Sciatic nerve (tissue), 2 donors: ENCODE data around the gene OLFM2. TPM values are rescaled to one million over a fixed set of nuclear protein-coding genes. Genes with fewer than 3 reads are reported as not detected.
"Not testable (repeated sequence)": the region's sequence is repeated elsewhere in the genome, so short reads cannot be mapped to it uniquely, and the experiment has no call there.

Source experiments
- ATAC-seq: fragments of 200-7000 bp; cut with Tn5 transposase; one replicate; pipeline ENCODE4 v1.9.1; 2020; ENCODE audit warnings: mild to moderate bottlenecking, moderate library complexity
- DNase-seq: peaks from one replicate; pipeline ENCODE4 v3.0.0-alpha.2; 2020; ENCODE audit warnings: low spot score
- intact Hi-C: fragments of 100-400 bp; cut with DNase I; formaldehyde crosslinking; loops from one replicate; pipeline ENCODE4 v1.14.2; 2022
- total RNA-seq: library from RNA; stranded (reverse); fragmentation: NEBNext Ultra II Directional; extraction: Animal tissue kit (Norgen Biotek cat#: 25700); gene quantifications from one replicate; pipeline ENCODE4 v1.2.1, GENCODE V29; 2021
- donor health status: DM: no; HTN: no; CAD: no.
- donor health status: DM: no; HTN: no; CAD: no.

The OLFM2 gene
- total RNA-seq, 1 donor from 2014 or later: 6.9 TPM

DNA sequence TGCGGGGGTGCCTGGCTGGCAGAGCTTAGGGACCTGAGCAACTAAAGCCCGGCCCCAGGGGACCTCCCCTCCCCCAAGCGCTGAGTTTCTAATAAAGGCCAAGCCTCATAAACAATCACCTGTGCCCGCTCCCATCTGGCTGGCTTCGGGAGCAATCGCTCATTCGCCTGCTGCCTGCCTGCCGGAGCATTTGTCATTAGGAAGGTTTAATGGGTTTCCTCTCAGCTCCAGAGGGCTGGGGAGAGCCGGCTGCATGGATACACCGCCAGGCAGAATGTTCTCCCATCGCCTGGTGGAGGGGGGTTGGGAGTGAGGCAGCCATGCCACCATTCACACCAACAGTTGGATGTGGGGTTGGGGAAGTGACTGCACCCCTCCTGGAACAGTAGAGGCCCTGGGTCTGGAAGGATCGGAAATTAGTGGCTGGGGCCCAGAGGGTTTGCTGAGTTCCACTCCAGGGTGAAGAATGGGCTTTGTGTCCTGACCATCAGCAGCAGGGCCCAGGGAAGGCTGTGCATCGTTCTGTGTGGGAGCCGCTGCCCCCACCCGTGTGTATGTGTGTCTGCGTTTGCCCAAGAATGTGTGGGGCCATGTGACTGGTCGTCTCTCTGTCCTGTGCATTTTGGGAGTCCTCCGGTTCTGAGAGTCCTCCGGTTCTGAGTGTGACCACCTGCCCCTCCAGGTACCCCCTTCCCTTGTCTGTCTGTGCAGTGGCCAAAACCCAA is 85.9 kb downstream of the OLFM2 start:
- ATAC-seq: no peak
- intact Hi-C loops: no loop called here
- no peak for DNase-seq

- intact Hi-C loops: no loop called here
- DNase-seq: no peak
- ATAC-seq: no peak
Measured at GRCh38 chr19:9849791-9850190, 86.5 kb downstream of the OLFM2 start.

- intact Hi-C loops: no loop called here
- no peak for ATAC-seq
- no peak for DNase-seq
Measured at GRCh38 chr19:9848762-9849161, 87.6 kb downstream of the OLFM2 start.

DNA sequence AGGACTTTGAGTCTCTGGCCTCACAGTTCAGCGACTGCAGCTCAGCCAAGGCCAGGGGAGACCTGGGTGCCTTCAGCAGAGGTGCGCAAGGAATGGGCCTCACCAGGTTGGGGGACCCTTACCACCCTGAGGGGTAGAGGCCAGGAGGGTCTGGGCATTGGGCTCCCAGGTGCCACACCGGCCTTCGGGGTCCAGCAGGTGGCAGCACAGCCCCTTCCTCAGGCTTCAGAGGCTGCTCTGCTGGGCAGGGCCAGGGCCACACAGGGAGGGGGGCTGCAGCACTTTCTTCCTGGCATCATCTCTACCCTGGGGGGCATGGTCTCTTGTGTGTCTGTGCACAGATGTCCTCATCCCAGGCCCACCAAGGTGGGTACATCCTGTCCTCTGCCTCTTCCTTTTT is 88.3 kb downstream of the OLFM2 start:
- no peak for ATAC-seq
- intact Hi-C loops: no loop called here
- no peak for DNase-seq

DNA sequence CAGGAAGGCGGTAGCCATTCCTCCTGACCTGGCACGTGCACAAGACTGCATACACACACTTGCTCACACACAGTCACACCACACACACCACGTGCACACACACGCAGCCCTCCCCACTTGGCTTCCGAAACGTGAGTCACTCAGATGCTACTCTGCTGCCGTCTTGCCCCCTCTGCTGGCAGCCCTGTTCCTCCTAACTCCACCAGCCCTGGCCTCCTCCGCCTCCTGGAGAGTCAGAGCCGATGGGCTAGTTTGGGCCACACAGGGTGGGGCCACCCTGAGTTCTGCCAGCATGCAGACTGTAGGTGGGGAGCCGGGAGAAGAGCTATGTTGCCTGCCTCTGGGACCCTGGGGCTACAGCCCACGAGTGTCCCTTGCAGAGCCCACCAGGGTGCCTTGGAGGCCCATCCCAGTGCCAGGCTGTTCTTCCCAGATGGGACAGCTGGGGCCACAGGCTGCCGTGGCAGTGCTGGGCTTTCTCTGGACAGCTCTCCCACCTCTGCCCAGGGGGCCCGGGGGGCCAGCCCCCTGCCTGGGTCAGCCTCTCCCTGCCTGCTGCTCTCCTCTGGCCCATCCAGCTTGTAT is 89.1 kb downstream of the OLFM2 start:
- ATAC-seq (peak; percentile 56), DNase-seq (no peak)
- intact Hi-C loops: no loop called here

GRCh38 chr19:9843626-9844273 is 92.6 kb downstream of the OLFM2 start:
- ATAC-seq, DNase-seq, intact Hi-C loops: not testable (repeated sequence)

DNA sequence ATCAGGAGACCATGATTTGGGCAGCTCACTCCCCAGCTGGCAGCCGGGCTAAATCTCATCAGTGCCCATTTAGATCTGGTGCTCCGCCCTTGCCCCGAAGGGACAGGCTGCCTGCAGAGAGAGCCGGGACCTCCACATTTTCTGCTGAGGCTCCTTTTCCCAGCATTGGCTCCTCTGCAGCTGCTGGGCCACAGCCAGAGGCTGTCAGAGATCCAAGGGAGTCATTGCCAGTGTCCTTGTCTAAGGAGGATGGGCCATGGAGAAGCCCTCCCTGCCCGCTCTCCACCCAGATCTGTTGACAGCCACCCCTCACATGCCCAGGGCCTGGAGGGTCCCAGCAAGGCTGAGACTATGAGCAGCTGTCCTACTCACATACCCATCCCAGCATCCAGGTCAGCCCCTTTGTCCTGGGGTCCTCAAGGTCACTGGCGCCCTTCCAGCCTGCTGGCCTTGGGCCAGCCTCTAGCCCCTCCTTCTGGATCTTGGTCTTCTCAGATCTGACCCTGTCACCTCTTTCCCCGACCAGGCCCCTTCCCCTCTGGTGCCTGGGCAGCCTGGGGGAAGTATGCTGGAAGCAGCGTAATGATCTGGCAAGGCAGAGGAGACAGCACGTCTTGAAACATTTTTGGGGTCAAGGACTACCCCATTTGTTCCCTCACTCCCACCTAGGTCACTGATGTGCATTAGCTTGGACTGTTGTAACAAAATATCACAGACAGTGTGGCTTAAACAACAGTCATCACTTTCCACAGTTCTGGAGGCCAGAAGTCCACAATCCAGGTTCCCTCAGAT is 93.3 kb downstream of the OLFM2 start:
- DNase-seq (no peak), ATAC-seq (no peak)

GRCh38 chr19:9839415-9839814 is 96.9 kb downstream of the OLFM2 start:
- DNase-seq: no peak
- ATAC-seq: no peak
- intact Hi-C loops: no loop called here

More for the DNA sequence above, 93.3 kb downstream of the OLFM2 start:
- intact Hi-C loops: no loop called here

DNA sequence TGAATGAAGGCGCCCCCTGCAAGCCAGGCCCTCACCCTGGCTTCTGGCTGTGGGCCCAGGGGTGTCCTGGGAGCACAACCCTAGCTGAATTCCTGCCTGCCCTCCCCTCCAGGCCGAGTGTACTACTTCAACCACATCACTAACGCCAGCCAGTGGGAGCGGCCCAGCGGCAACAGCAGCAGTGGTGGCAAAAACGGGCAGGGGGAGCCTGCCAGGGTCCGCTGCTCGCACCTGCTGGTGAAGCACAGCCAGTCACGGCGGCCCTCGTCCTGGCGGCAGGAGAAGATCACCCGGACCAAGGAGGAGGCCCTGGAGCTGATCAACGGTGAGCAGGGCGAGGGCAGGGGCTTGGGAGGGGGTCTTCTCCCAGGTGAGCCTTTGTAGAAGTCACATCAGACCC is 98.0 kb downstream of the OLFM2 start:
- intact Hi-C loops: no loop called here
- ATAC-seq: no peak
- no peak for DNase-seq

GRCh38 chr19:9836021-9836420 is 100.3 kb downstream of the OLFM2 start:
- intact Hi-C loops: no loop called here
- ATAC-seq: no peak
- no peak for DNase-seq

DNA sequence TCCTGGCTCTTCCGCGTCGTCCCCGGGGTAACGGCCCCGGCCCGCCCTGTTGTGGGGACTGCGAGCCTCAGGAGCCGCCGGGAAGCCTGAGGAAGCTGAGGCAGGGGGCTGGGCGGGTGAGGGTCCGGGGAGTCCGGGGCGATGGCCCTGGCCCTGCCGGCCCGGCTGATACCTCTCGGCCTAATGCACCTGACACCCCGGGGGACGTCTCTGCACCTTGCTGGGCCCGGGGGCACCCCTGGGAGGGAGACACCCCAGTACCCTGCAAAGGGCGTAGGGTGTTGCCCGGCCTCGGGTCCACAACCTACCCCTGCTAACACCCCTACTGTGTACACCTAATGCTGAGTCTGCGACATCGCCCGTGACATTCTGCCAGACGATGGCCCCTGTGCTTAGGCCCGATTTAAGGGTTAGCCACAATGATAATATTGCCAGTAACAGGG is 100.8 kb downstream of the OLFM2 start:
- intact Hi-C loops: no loop called here

DNA sequence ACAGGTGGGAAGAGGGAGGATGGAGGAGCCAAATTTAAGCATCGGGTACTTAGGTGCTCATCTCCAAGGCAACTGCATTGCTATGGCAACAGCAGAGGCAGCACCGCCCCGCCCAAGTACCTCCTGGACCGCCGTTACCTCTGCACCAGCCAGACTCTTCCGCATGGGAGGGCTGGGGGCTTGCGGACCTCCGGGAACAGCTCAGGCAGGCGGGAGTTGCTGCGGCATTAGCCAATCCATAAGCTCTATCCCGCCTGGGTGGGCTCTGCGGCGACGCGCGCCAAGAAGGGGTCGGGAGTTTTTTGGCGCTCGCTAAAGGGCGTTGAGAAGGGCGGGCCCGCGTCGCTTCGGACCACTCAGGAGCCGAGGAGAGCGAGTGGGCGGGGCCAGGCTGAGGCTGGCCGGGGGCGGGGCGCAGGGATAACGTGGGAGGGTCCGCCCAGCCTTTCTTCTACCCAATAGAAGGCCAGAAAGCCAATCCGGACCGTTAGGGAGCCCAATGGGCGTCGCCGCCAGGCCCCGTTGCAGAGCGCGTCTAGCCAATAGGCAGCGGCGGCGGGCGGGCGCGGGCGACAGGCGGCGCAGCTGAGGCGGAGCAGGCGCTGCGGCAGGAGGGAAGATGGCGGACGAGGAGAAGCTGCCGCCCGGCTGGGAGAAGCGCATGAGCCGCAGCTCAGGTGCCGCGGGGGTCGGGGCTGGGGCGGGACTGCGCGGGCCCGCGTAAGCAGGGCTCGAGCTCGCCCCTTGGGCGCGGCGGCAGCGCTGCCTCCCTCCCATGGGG is 101.4 kb downstream of the OLFM2 start, which contains the start of gene PIN1:
TSS of gene PIN1 (plus strand) at position 593 of the 781 bp plus-strand sequence. CDS start at position 620, 27 bp downstream.
- DNase-seq: peak; percentile 99
- ATAC-seq: peak; percentile 100
- intact Hi-C loops: no loop called here

More for the DNA sequence above, 100.8 kb downstream of the OLFM2 start:
- ATAC-seq (no peak), DNase-seq (no peak)

GRCh38 chr19:9834307-9834725 is 102.0 kb downstream of the OLFM2 start:
- DNase-seq: no peak
- ATAC-seq: no peak
- intact Hi-C loops: no loop called here

GRCh38 chr19:9828551-9829063 is 107.7 kb downstream of the OLFM2 start:
- ATAC-seq (no peak), DNase-seq (no peak)
- intact Hi-C loops: no loop called here

GRCh38 chr19:9827289-9828238 is 108.8 kb downstream of the OLFM2 start, which contains the start of gene UBL5:
Gene UBL5 (plus strand): TSS chr19:9827918. CDS start chr19:9828338, 420 bp downstream.
- ATAC-seq (peak; percentile 98), DNase-seq (peak; percentile 92)
- intact Hi-C loops: no loop called here

DNA sequence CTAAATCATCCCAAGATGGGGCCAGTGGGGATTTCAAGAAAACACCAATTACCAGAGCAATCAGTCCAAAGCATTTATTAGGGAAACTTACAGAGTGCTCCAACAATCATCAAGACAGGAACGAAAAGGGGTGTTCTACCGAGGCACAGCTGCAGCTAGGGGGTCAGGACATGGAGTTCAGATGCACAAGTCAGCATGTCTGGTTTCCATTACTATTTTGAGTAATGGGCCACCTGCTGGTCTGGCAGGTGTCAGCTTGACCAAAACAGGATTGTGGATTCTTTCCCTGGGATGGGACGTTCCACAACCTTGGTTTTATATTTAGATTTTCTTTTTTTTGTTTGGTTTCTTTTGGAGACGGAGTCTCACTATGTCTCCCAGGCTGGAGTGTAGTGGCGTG is 112.5 kb downstream of the OLFM2 start:
- DNase-seq: no peak
- intact Hi-C loops: no loop called here
- no peak for ATAC-seq

DNA sequence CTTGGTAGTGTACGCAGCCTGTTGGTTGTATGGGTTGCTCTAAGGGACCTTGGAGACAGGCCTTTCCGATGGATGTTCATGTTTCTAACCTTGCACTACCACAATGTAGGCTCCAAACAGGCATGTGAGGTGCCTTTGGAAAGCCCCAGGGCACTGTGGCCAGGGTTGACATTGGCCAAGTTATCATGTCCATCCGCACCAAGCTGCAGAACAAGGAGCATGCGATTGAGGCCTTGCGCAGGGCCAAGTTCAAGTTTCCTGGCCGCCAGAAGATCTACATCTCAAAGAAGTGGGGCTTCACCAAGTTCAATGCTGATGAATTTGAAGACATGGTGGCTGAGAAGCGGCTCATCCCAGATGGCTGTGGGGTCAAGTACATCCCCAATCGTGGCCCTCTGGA is 116.3 kb downstream of the OLFM2 start:
- ATAC-seq, DNase-seq, intact Hi-C loops: not testable (repeated sequence)
